GM12878 (cell line): ENCODE measurements around the gene ZMIZ1. TPM values are rescaled to one million over a fixed set of nuclear protein-coding genes. Genes with fewer than 3 reads are reported as not detected.
A peak's percentile ranks its signal among the peaks of the same experiment; 100 is the strongest.

ENCODE experiments used
- ATAC-seq: fragments of 200-7000 bp; cut with Tn5 transposase; 3 replicates; pipeline ENCODE4 v1.9.1; 2020; ENCODE audit warnings: mild to moderate bottlenecking, moderate library complexity
- BruUV-seq: library from RNA; stranded (reverse); fragments of 400-500 nt; replicated peaks from 2 replicates; lab custom pipeline; 2021; lab: Mats Ljungman, UMichigan
- CTCF ChIA-PET: fragments of 300-600 bp; sonication (Branson Sonifier 250); formaldehyde crosslinking; extraction: SDS; loops from one replicate; lab custom pipeline; 2021; ENCODE audit warnings: inconsistent platforms; lab: Yijun Ruan, JAX
- POLR2A ChIA-PET: fragments of 350-600 bp; formaldehyde crosslinking; extraction: SDS; loops from one replicate; lab custom pipeline; 2021; ENCODE audit warnings: inconsistent platforms; lab: Charles Lee
- RAD21 ChIA-PET: fragments of 300-600 bp; sonication (Branson Sonifier 250); formaldehyde crosslinking; loops from one replicate; lab custom pipeline; 2023; ENCODE audit warnings: antibody characterized with exemption; ENCODE audit not compliant: unreplicated experiment; lab: Charles Lee
- SMC1A ChIA-PET: fragments of 300-600 bp; sonication (Branson Sonifier 250); formaldehyde crosslinking; loops from one replicate; lab custom pipeline; 2023; ENCODE audit not compliant: unreplicated experiment, uncharacterized antibody; lab: Charles Lee
- DNase-seq: peaks from one replicate; pipeline ENCODE4 v3.0.0-alpha.2; 2011; ENCODE audit warnings: low read depth, low spot score
- FAIRE-seq: peaks from 3 replicates; lab custom pipeline; 2011; peaks lifted over from hg19 to GRCh38; lab: Jason Lieb, UNC
- H2AFZ ChIP-seq: 2 replicates; pipeline ENCODE4 v1.6.0; 2011; ENCODE audit warnings: low read depth, low read length, control low read depth; ENCODE audit not compliant: control insufficient read depth
- H3K27ac ChIP-seq: 2 replicates; pipeline ENCODE4 v1.5.1; 2011; ENCODE audit warnings: control low read depth; ENCODE audit not compliant: control insufficient read depth, insufficient read depth
- H3K27me3 ChIP-seq, 2 experiments: replicated peaks in 1 of 2; 2 replicates each; pipeline versions ENCODE4 v1.6.0 to v1.6.1; 2011; ENCODE audit warnings: low read length in 1 of 2; ENCODE audit not compliant: control insufficient read depth in 2 of 2, insufficient read depth in 2 of 2
- H3K36me3 ChIP-seq, 2 experiments: 2 replicates each; pipeline ENCODE4 v1.5.1; 2011; ENCODE audit warnings: low read length in 1 of 2; ENCODE audit not compliant: control insufficient read depth in 2 of 2, insufficient read depth in 2 of 2
- H3K4me1 ChIP-seq: 2 replicates; pipeline ENCODE4 v1.6.1; 2011; ENCODE audit warnings: mild to moderate bottlenecking, low read length, moderate library complexity, mixed read lengths; ENCODE audit not compliant: control insufficient read depth, insufficient read depth
- H3K4me2 ChIP-seq: 2 replicates; pipeline ENCODE4 v1.6.0; 2011; ENCODE audit warnings: control low read depth; ENCODE audit not compliant: control insufficient read depth, insufficient read depth
- H3K4me3 ChIP-seq: fragments of 200-600 bp; sonication (generic); 2 replicates; pipeline ENCODE4 v1.5.1; 2016
- H3K79me2 ChIP-seq: 2 replicates; pipeline ENCODE4 v1.6.0; 2011; ENCODE audit warnings: low read length; ENCODE audit not compliant: control insufficient read depth, insufficient read depth
- H3K9ac ChIP-seq: 2 replicates; pipeline ENCODE4 v1.8.0; 2011; ENCODE audit warnings: low read length, control low read depth, mixed read lengths; ENCODE audit not compliant: control insufficient read depth, insufficient read depth
- H3K9me3 ChIP-seq: replicated peaks from 3 replicates; pipeline ENCODE4 v1.5.1; 2011; ENCODE audit warnings: mild to moderate bottlenecking, low read length; ENCODE audit not compliant: control insufficient read depth, insufficient read depth
- H4K20me1 ChIP-seq: 2 replicates; pipeline ENCODE4 v1.6.0; 2011; ENCODE audit not compliant: control insufficient read depth, insufficient read depth
- CREB1 ChIP-seq: IDR thresholded peaks from 2 replicates; pipeline ENCODE4 v1.6.1; 2012; ENCODE audit warnings: low read depth, mild to moderate bottlenecking, inconsistent platforms
- MLLT1 ChIP-seq: fragments of 450-650 bp; IDR thresholded peaks from 2 replicates; pipeline ENCODE4 v1.6.1; 2016; ENCODE audit warnings: mild to moderate bottlenecking
- MTA2 ChIP-seq: fragments of 450-650 bp; IDR thresholded peaks from 2 replicates; pipeline ENCODE4 v1.6.1; 2016; ENCODE audit warnings: low read depth, mild to moderate bottlenecking, moderate library complexity
- NFIC ChIP-seq: IDR thresholded peaks from 2 replicates; pipeline ENCODE4 v1.6.1; 2012; ENCODE audit warnings: low read depth, mild to moderate bottlenecking, inconsistent platforms, low read length, moderate library complexity
- PKNOX1 ChIP-seq: fragments of 450-650 bp; IDR thresholded peaks from 2 replicates; pipeline ENCODE4 v1.6.1; 2016; ENCODE audit warnings: mild to moderate bottlenecking
- TCF3 ChIP-seq: IDR thresholded peaks from 2 replicates; pipeline ENCODE4 v1.6.1; 2012; ENCODE audit warnings: low read depth, mild to moderate bottlenecking, low read length, borderline replicate concordance; ENCODE audit not compliant: insufficient read depth
- ZBTB40 ChIP-seq: fragments of 450-650 bp; IDR thresholded peaks from 2 replicates; pipeline ENCODE4 v1.6.1; 2016; ENCODE audit warnings: mild to moderate bottlenecking, moderate library complexity, borderline replicate concordance
- WGBS: methylation state at CpG from one replicate; pipeline ENCODE4 v1.1.6; 2016; ENCODE audit warnings: low lambda C conversion rate; ENCODE audit not compliant: insufficient replicate concordance, insufficient coverage; ENCODE audit errors: missing lambda C conversion rate; 5-methylcytosine and 5-hydroxymethylcytosine counted together
- in situ Hi-C: fragments of 300-500 bp; cut with MboI; formaldehyde crosslinking; loops from 9 replicates; pipeline ENCODE4 v1.14.3; 2018; ENCODE audit warnings: mixed read lengths
- intact Hi-C: fragments of 100-400 bp; cut with micrococcal nuclease; formaldehyde crosslinking; loops from one replicate; pipeline ENCODE4 v1.14.2; 2022; ENCODE audit not compliant: unreplicated experiment
- polyA plus RNA-seq, 11 experiments: library from polyadenylated mRNA; depleted of rRNA in 4 of 11; unstranded in 6 of 11; stranded (reverse) in 5 of 11; fragments of >200 nt; fragmentation: Nextera tagmentation in 4 of 11; fragmentation: Illumina TruSeq in 1 of 11; extraction: Ambion mirVana in 4 of 11; extraction: Trizol in 1 of 11; gene quantifications; 1 replicate in 1 of 11; 2 replicates in 10 of 11; pipeline versions ENCODE4 v1.2.1 to v1.2.3, GENCODE V29; 2011 to 2016; ENCODE audit warnings: inconsistent platforms in 2 of 11, missing spikeins in 2 of 11, low read depth in 1 of 11
- total RNA-seq, 4 experiments: library from RNA; depleted of rRNA in 3 of 4; stranded (reverse); fragments of >200 nt in 3 of 4; fragmentation: Illumina TruSeq in 1 of 4; extraction: Trizol in 1 of 4; gene quantifications; 2 replicates each; pipeline versions ENCODE4 v1.2.1 to v1.2.3, GENCODE V29; 2013 to 2021

The ZMIZ1 gene
- total and polyA plus RNA-seq, 10 of the 15 experiments (the other 5 are each of a cell fraction or from before 2014, with no cell fraction given): 3.1 to 82.3 (median 14.9) TPM

- in situ Hi-C loops (loop anchor here (5.0 kb wide), 1 partner anchor 1144 kb away; no protein-coding TSS in a partner anchor), intact Hi-C loops (loop anchor here (10.0 kb wide), 2 partner anchors 216 to 756 kb away; no protein-coding TSS in a partner anchor)
- H3K36me3 ChIP-seq: no peaks in the 10 kb centered on the region
- ChIA-PET CTCF (interaction anchor here (0.6 to 1.3 kb wide), 3 partner anchors 12 to 1145 kb away, joined by 3 to 6 read pairs (median 4); no protein-coding TSS in a partner anchor), SMC1A (interaction anchor here (1.0 to 1.5 kb wide), 2 partner anchors 16 to 271 kb away, joined by 3 read pairs; no protein-coding TSS in a partner anchor), RAD21 (no interaction called here), POLR2A (no interaction called here)
- TF ChIP-seq MLLT1 (peak; percentile 82), MTA2 (no peak)
- no peaks in the 10 kb centered on the region for H3K79me2 ChIP-seq
- no peaks in the 10 kb centered on the region for H4K20me1 ChIP-seq
- no peaks in the 10 kb centered on the region for H3K4me1 ChIP-seq
- no peak overlapping the region for H3K27ac ChIP-seq
- no peak for ATAC-seq
- DNase-seq: no peak
- no peak overlapping the region for H3K4me3 ChIP-seq
- no peak overlapping the region for H3K9ac ChIP-seq
- no peak overlapping the region for H3K4me2 ChIP-seq
- 0% methylated on average over 1 of the region's 1 CpG for WGBS
- no peaks in the 10 kb centered on the region for H3K27me3 ChIP-seq
- H2AFZ ChIP-seq: no peak overlapping the region
- no peaks in the 10 kb centered on the region for H3K9me3 ChIP-seq
- no TSS peak for BruUV-seq
- no peak for FAIRE-seq
Observed at GRCh38 chr10:79190740-79191261, 122.0 kb downstream of the ZMIZ1 start.

- no peak for DNase-seq
- in situ Hi-C loops: loop anchor here (5.0 kb wide), 1 partner anchor 1145 kb away; no protein-coding TSS in a partner anchor
- ChIA-PET RAD21 (no interaction called here), SMC1A (interaction anchor here (1.5 kb wide), 1 partner anchor 18 kb away, joined by 3 read pairs; no protein-coding TSS in a partner anchor), POLR2A (interaction anchor here (0.5 kb wide), 1 partner anchor 10 kb away, joined by 6 read pairs; no protein-coding TSS in a partner anchor), CTCF (interaction anchor here (0.6 to 1.3 kb wide), 3 partner anchors 10 to 896 kb away, joined by 3 to 5 read pairs (median 3); no protein-coding TSS in a partner anchor)
- Histone ChIP-seq H3K4me3 (no peak overlapping the region), H3K27me3 (no peaks in the 10 kb centered on the region), H3K9me3 (no peaks in the 10 kb centered on the region), H3K4me1 (no peaks in the 10 kb centered on the region), H3K27ac (no peak overlapping the region), H4K20me1 (no peaks in the 10 kb centered on the region), H2AFZ (no peak overlapping the region), H3K4me2 (no peak overlapping the region), H3K9ac (no peak overlapping the region), H3K79me2 (no peaks in the 10 kb centered on the region), H3K36me3 (no peaks in the 10 kb centered on the region)
- intact Hi-C loops: loop anchor here (10.0 kb wide), 2 partner anchors 217 to 757 kb away; no protein-coding TSS in a partner anchor
- WGBS: 20% methylated on average over 4 of the region's 4 CpGs
- no TSS peak for BruUV-seq
- no peak for FAIRE-seq
- no peak for ATAC-seq
- TF ChIP-seq ZBTB40 (no peak), CREB1 (no peak), NFIC (no peak), PKNOX1 (no peak), TCF3 (no peak)
Observed at GRCh38 chr10:79191951-79192676, 123.3 kb downstream of the ZMIZ1 start.
